SK-N-SH treated with all-trans-retinoic acid at 6 μM for 48 hours (cell line): ENCODE measurements around the gene RNF167.

Experiments
- ATAC-seq: fragments of 200-7000 bp; cut with Tn5 transposase; 3 replicates; pipeline ENCODE4 v1.9.1; 2020; ENCODE audit warnings: mild to moderate bottlenecking, moderate library complexity
- BACH2 ChIP-seq: fragments of 250-450 bp; sonication (Bioruptor Pico); IDR thresholded peaks from 2 replicates; pipeline ENCODE4 v1.9.0; 2021; ENCODE audit warnings: mild to moderate bottlenecking, borderline replicate concordance
- CREB5 ChIP-seq: fragments of 250-450 bp; sonication (Bioruptor Pico); IDR thresholded peaks from 2 replicates; pipeline ENCODE4 v1.5.1; 2020; ENCODE audit warnings: low read depth, mild to moderate bottlenecking, moderate library complexity
- CSDC2 ChIP-seq: fragments of 250-450 bp; sonication (Bioruptor Pico); IDR thresholded peaks from 2 replicates; pipeline ENCODE4 v1.5.0; 2020; ENCODE audit warnings: mild to moderate bottlenecking, moderate library complexity
- CSRNP3 ChIP-seq: fragments of 250-450 bp; sonication (Bioruptor Pico); IDR thresholded peaks from 2 replicates; pipeline ENCODE4 v1.5.1; 2021; ENCODE audit warnings: mild to moderate bottlenecking, moderate library complexity
- ESRRG ChIP-seq: fragments of 250-450 bp; sonication (Bioruptor Pico); IDR thresholded peaks from 2 replicates; pipeline ENCODE4 v1.6.1; 2021; ENCODE audit warnings: mild to moderate bottlenecking
- GLIS3 ChIP-seq: fragments of 250-450 bp; sonication (Bioruptor Pico); IDR thresholded peaks from 2 replicates; pipeline ENCODE4 v1.5.0; 2020; ENCODE audit warnings: mild to moderate bottlenecking, moderate library complexity
- ISL1 ChIP-seq: fragments of 250-450 bp; sonication (Bioruptor Pico); IDR thresholded peaks from 2 replicates; pipeline ENCODE4 v2.1.2; 2022; ENCODE audit warnings: mild to moderate bottlenecking, moderate library complexity
- OSR1 ChIP-seq: fragments of 250-450 bp; sonication (Bioruptor Pico); IDR thresholded peaks from 2 replicates; pipeline ENCODE4 v1.8.0; 2022; ENCODE audit warnings: moderate library complexity, mild to moderate bottlenecking, inconsistent platforms
- PPARA ChIP-seq: fragments of 250-450 bp; sonication (Bioruptor Pico); IDR thresholded peaks from 2 replicates; pipeline ENCODE4 v1.5.0; 2020; ENCODE audit warnings: mild to moderate bottlenecking, borderline replicate concordance
- RARB ChIP-seq: fragments of 250-450 bp; sonication (Bioruptor Pico); IDR thresholded peaks from 2 replicates; pipeline ENCODE4 v1.8.0; 2021; ENCODE audit warnings: mild to moderate bottlenecking, moderate library complexity
- SNAI2 ChIP-seq: fragments of 250-450 bp; sonication (Bioruptor Pico); IDR thresholded peaks from 2 replicates; pipeline ENCODE4 v1.5.0; 2020; ENCODE audit warnings: mild to moderate bottlenecking, moderate library complexity
- TCF4 ChIP-seq: fragments of 250-450 bp; sonication (Bioruptor Pico); IDR thresholded peaks from 2 replicates; pipeline ENCODE4 v1.8.0; 2021; ENCODE audit warnings: mild to moderate bottlenecking, moderate library complexity, borderline replicate concordance
- TOX ChIP-seq: fragments of 250-450 bp; sonication (Bioruptor Pico); IDR thresholded peaks from 2 replicates; pipeline ENCODE4 v1.8.0; 2021; ENCODE audit warnings: mild to moderate bottlenecking, moderate library complexity, borderline replicate concordance
- TSHZ2 ChIP-seq: fragments of 250-450 bp; sonication (Bioruptor Pico); IDR thresholded peaks from 2 replicates; pipeline ENCODE4 v1.5.0; 2020; ENCODE audit warnings: mild to moderate bottlenecking, moderate library complexity
- ZC3H10 ChIP-seq: fragments of 250-450 bp; sonication (Bioruptor Pico); IDR thresholded peaks from 2 replicates; pipeline ENCODE4 v1.5.1; 2021; ENCODE audit warnings: mild to moderate bottlenecking, moderate library complexity
- ZFP3 ChIP-seq: fragments of 250-450 bp; sonication (Bioruptor Pico); IDR thresholded peaks from 2 replicates; pipeline ENCODE4 v1.5.0; 2020; ENCODE audit warnings: mild to moderate bottlenecking, moderate library complexity
- ZFP30 ChIP-seq: fragments of 450-650 bp; formaldehyde crosslinking; IDR thresholded peaks from 2 replicates; pipeline ENCODE4 v1.5.0; 2022; ENCODE audit warnings: mild to moderate bottlenecking, moderate library complexity
- ZNF565 ChIP-seq: fragments of 450-650 bp; formaldehyde crosslinking; conservative IDR thresholded peaks from 2 replicates; pipeline ENCODE4 v1.5.0; 2020; ENCODE audit warnings: low read depth, mild to moderate bottlenecking, moderate library complexity
- ZNF70 ChIP-seq: fragments of 450-650 bp; formaldehyde crosslinking; IDR thresholded peaks from 2 replicates; pipeline ENCODE4 v1.5.0; 2020; ENCODE audit warnings: mild to moderate bottlenecking, moderate library complexity
- ZNF8 ChIP-seq: fragments of 450-650 bp; formaldehyde crosslinking; IDR thresholded peaks from 2 replicates; pipeline ENCODE4 v1.5.0; 2020; ENCODE audit warnings: mild to moderate bottlenecking, moderate library complexity

RNF167 gene

GRCh38 chr17:4898927-4899326 lies 41.1 kb upstream of the RNF167 start:
- no peak for ATAC-seq
- no peak for TF ChIP-seq CSDC2 (CRISPR knock-in tag)
- TF ChIP-seq TSHZ2 (CRISPR knock-in tag) = no peak
- TF ChIP-seq GLIS3 = no peak
- TF ChIP-seq ZNF8 (CRISPR knock-in tag) = no peak
- TF ChIP-seq TCF4 = no peak
- TF ChIP-seq RARB (CRISPR knock-in tag) = no peak
- no peak for TF ChIP-seq BACH2 (CRISPR knock-in tag)
- no peak for TF ChIP-seq ZNF70 (CRISPR knock-in tag)
- TF ChIP-seq ESRRG (CRISPR knock-in tag) = no peak
- no peak for TF ChIP-seq SNAI2 (CRISPR knock-in tag)
- TF ChIP-seq ZFP3 = no peak
- TF ChIP-seq TOX (CRISPR knock-in tag) = no peak
- no peak for TF ChIP-seq ZNF565 (CRISPR knock-in tag)
- no peak for TF ChIP-seq CSRNP3 (CRISPR knock-in tag)

GRCh38 chr17:4899341-4900230 lies 40.5 kb upstream of the RNF167 start, which contains the start of gene C17orf107:
C17orf107 (plus strand) TSS chr17:4899536; CDS start chr17:4899763, 227 bp downstream.
- ATAC-seq = no peak
- TF ChIP-seq TSHZ2 (CRISPR knock-in tag) = no peak
- no peak for TF ChIP-seq ISL1 (CRISPR knock-in tag)
- TF ChIP-seq TCF4 = no peak
- TF ChIP-seq ZNF8 (CRISPR knock-in tag) = no peak

DNA sequence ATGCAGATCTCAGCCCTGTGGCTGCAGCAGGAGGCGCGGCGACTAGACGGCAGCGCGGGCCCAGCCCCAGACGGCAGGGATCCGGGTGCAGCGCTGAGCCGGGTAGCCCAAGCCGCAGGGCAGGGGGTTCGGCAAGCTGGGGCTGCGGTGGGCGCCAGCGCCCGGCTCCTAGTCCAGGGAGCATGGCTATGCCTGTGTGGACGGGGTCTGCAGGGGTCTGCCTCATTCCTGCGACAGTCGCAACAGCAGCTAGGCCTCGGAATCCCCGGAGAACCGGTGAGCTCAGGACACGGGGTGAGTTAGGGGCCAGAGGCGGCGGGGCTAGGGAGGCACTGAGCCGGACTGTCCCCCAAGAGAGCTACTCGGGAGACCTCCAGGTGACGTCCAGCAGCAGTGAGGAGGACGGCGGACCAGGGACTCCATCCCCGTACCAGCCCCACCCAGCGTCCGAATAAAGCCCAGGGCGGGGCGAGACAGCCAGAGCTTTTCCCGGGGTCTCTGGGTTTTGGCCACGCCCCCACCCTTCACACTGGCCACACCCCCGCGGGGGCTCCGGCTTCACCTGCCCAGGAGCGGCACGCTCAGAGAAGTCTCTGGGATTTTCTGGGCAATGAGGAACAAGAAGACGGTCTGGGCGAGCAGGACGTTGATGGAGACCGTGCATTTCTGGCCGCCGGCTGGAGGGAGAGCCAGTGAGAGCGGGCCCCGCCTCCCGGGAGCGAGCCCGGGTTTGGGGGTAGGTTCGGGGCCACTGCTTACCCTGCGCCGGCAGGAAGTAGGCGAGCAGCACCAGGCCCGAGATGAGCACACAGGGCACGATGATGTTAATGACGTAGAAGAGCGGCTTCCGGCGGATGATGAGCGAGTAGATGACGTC lies 39.6 kb upstream of the RNF167 start:
- no peak for ATAC-seq
- TF ChIP-seq ZNF8 (CRISPR knock-in tag) = no peak
- TF ChIP-seq, all 23 proteins: peak for 0

GRCh38 chr17:4901108-4901647 lies 38.9 kb upstream of the RNF167 start:
- no peak for ATAC-seq
- TF ChIP-seq ZNF8 (CRISPR knock-in tag) = no peak
- TF ChIP-seq OSR1 = no peak
- no peak for TF ChIP-seq PPARA
- TF ChIP-seq ZC3H10 (CRISPR knock-in tag) = no peak
- TF ChIP-seq ZFP30 (CRISPR knock-in tag) = no peak
- TF ChIP-seq ZFP3 = no peak
- no peak for TF ChIP-seq ZNF565 (CRISPR knock-in tag)
- TF ChIP-seq CREB5 (CRISPR knock-in tag) = no peak
- TF ChIP-seq, all 23 proteins: peak for 0
